GM23248 (cell line): ENCODE results near the gene OR2AE1.

Experiments
- EZH2 ChIP-seq: fragments of 200-600 bp; sonication (generic); IDR thresholded peaks from 2 replicates; pipeline ENCODE4 v1.6.1; 2018; ENCODE audit warnings: antibody characterized with exemption, mild to moderate bottlenecking; ENCODE audit not compliant: insufficient read depth, poor library complexity, severe bottlenecking
- EZH2phosphoT487 ChIP-seq: fragments of 200-600 bp; sonication (generic); IDR thresholded peaks from 2 replicates; pipeline ENCODE4 v1.6.1; 2018; ENCODE audit warnings: antibody characterized with exemption, moderate library complexity, mild to moderate bottlenecking, low read depth; ENCODE audit not compliant: insufficient read depth

DNA sequence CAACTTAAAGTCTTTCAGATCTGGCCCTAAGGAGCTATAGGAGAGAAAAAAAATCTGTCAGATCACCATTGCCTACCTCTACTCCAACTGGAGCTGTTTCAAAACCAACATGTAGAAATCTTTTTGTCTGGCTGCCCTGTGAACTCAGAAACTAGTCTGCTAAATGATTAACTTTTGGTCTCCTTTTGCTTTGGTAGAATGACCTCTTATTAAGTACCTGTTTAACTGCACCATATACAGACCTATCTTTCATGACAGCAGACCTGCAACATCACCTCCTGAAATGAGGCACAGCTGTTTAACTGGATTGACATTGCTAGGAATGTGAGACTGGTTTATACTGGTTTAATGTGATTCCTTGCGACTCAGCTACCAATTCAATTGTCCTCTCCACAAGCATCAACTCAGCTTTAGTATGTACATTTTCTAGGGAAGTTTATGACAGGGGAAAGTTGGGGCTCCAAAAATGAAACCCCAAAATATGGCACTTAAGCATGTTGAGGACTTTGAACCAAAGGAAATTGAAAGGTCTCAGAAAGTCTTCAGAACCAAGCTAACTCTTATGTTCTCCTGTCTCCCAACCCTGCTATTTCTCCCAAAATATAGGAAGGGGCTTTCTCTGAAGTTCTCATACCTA is 47.2 kb downstream of the OR2AE1 start:
- TF ChIP-seq EZH2phosphoT487 (no peak), EZH2 (no peak)
